Superior temporal gyrus (tissue), 1 donor: Measurements from ENCODE around the gene MAPKAP1.
"Not testable (repeated sequence)": the region's sequence is repeated elsewhere in the genome, so short reads cannot be mapped to it uniquely, and the experiment has no call there.

Experiments
- DNase-seq: peaks from one replicate; pipeline ENCODE4 v3.0.0-alpha.2; 2016; ENCODE audit errors: extremely low spot score

MAPKAP1 gene

DNA sequence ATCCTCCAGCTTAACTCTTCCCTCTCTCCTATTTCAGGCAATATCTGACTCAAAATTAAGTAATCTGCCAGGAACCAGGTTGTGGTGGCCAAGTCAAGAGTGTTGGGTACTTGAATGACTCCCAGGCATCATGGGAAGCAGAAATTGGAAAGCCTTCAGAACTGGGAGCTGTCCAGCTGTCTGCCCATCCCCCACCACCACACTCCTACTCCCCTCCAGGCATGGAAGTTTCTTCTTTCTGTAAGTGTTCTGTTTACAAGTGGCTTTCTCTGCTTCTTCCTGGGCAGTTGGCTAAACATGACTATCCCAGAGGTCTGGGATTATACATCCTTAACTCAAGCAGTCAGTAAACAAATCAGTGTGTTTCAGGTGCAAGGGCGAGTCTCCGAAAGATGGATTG, 25.6 kb upstream of the MAPKAP1 start:
- DNase-seq: no peak

DNA sequence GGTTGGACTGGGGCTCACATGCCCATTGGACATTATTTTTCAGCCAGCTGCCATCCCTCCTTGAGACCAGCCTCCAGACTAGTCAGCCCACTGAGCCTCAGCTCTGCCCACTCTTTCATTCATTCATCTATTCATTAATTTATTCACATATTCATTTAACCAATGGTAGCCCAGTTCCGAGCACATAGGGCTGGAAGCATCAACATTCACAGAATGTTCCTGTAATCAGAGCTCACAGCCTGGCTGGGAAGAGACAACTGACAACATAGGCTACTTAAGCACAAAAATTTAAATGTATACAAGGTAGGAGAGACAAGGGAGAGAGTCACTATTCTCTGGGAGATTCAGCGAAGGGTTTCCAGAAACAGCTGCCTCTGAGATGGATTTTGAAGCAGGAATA, 23.2 kb upstream of the MAPKAP1 start:
- DNase-seq: no peak

DNA sequence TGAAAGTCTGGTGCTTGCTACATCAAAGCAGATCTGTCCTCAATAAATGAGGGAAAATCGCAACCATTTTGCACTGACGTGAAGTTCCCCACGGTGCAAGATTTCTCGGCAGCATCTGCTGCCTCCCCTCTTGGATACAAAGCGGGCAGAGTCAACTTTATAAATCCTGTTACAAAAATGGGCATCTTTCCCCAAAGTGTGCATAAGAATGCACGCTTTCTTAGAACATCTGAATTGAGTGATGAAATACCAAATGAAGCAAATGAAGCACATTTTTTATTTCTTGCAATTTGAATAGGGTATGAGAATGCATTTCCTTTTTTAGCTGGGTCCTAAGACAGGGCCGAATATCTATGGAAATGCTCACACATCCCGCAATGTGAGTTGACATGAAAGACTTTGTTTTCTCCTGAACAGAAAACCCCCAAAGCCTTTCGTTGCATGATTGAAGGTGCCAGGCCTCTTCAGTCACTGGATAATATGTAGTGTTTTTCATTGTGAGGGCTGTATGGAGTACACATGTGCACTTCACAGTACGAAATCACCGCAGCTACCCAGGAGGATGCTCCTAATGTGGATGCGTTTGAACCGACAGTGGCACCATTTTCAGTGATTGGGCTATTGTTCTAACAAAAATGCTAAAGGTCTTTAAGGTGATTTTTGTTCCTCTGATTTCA, 19.6 kb upstream of the MAPKAP1 start:
- no peak for DNase-seq

DNA sequence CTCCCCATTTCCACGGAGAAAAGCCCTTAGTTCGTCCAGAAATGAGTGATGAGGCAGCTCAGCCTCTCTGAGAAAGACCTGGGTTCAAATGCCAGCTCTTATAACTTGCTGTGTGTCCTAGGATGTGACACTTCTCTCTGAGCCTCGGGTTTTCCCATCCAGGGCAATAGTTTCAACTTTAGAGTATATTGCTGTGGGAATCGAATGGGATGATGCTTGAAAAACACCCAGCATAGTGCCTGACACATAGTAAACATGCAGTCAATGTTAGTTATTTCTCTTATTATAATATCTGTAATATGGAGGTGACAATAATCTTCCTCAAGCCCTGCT, 430 bp upstream of the MAPKAP1 start:
- DNase-seq: no peak

DNA sequence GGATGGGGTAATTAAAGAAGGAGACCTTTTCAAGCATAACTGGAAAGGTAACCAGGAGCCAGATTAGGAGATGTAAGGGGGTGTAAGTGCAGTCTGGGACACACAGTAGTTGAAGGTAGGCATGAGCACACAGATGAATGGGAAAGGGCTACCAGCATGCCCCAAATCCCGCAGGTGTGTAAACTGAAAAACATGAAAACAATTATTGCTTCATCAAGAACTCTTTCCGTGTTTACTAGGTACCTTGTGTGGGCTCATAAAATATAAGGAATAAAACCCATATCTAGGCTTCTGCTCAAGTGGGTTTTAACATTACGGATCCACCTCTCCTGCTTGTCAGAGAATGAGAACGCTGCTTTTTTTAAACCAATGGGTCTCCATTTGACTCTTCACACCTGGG, 1.1 kb downstream of the MAPKAP1 start:
- DNase-seq: no peak

DNA sequence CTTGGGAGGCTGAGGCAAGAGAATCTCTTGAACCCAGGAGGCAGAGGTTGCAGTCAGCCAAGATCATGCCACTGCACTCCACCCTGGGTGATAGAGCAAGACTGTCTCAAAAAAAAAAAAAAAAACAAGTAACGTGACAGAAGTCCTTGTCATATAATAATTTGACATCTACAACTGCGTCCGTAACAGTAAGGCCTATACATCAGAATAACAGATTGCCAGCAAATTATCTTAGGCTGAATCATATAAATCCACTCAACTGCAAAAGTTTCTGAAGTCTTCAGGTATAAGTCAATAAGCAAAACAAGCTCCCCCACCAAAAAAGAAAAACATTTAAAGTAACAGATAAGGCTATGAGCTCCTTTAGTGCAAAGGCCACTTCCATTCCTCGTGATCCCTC, 3.3 kb downstream of the MAPKAP1 start:
- no peak for DNase-seq

DNA sequence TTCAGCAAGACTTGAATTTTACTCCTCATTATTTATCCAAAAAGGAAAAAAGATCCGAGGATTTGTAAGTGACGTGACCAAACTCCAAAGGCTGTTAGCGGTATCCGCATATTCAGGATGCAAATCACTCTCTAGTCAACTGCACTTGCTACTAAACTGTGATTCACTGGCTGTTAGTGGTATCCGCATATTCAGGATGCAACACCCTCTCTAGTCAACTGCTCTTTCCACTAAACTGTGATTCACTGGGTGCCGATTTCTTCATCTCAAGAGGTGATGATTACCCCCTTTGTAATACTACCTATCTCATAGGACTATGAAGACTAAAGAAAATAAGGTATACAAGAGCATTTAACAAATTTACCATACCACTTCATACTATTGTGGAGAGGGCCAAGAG, 5.7 kb downstream of the MAPKAP1 start:
- DNase-seq: no peak

DNA sequence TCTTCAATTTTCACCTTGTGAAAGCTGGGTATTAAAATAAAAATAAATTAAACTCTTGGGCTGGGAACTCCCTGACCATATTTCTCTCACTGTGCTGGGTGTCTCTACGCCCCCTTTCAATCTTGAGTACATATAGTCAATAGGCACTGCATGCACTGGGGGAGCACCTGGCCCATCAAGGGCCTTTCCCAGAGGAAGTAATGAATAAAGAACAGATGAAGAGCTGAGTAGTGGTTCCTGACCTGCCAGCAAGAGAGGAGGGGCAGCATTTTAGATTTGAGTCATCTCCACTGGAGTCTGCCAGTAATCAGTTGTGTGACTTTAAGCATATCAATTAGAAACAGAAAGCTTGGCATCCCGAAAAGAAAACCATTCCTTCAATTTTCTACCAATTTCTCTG, 6.2 kb downstream of the MAPKAP1 start:
- no peak for DNase-seq

DNA sequence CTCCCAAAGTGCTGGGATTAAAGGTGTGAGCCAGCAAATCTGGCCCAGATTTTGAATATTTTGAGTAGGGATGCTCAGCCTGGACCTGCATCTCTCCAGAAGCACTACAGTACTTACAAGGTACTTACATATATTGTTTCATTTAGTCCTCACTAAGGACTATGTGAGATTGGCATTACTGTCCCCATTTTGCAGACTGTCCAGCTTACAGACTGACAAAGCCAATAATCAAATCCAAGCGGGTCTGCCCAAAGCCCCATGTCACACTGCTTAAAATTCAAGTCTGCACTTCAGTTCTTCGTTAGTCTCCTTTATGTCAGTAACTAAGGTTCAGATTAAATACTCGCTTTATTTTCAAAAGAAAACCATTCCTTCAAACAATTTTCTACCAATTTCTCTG, 7.1 kb downstream of the MAPKAP1 start:
- DNase-seq: no peak

DNA sequence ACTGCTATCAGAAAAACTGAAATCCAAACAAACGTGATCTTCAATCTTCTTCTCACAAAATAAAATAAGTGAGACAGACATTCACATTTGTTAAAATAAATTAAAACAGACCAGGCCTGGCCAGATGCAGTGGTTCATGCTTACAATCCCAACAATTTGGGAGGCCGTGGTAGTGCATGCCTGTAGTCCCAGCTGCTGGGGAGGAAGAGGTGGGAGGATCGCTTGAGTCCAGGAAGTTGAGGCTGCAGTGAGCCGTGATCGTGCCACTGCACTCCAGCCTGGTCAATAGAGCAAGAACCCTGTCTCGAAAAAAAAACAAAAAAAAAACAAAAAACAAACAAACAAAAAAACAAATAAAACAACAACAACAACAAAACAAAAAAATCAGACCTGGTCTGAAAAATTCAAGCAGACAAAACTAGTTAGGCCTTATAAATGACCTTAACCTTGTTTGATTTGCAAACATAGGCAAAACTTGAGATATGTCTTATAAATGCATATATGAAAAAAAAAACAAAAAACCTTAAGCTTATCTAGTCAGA, 10.8 kb downstream of the MAPKAP1 start:
- DNase-seq: no peak

DNA sequence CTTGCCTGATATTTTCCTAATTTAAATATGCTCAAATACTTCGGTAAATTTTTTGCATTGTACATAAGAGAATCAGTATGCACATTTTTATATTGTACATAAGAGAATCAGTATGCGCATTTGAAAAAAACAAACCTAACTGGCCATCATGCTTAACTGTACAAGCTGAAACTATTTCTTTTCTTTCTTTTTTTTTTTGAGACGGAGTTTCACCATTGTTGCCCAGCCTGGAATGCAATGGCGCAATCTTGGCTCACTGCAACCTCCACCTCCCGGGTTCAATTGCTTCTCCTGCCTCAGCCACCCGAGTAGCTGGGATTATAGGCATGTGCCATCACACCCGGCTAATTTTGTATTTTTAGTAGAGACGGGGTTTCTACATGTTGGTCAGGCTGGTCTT, 11.5 kb downstream of the MAPKAP1 start:
- DNase-seq: not testable (repeated sequence)

DNA sequence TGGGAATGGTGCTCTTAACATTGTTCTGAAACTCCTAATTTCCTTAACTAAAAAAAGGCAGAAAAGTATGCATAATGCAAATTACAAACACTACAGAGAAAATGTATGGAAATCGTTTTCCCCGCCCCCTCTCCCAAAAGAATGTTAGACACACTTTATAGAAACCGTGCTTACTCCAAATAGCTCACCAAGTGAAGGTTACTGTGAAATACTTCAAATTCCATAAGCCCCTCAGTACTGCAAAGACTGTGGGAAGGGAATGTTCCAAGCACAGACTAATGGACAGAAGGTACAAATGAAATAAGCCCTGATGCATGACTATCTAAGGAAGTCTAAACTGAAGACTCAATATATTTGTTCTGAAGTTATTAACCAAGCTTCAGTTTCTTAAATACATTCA, 12.5 kb downstream of the MAPKAP1 start:
- DNase-seq: no peak

DNA sequence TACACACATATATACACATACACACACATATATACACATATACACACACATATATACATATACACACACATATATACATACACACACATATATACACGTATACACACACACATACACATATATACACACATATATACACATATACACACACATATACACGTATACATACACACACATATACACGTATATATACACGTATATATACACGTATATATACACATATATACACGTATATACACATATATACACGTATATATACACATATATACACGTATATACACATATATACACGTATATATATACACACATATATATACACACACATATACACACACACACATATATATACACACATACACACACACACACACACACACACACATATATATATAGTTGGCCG, 13.5 kb downstream of the MAPKAP1 start:
- DNase-seq: not testable (repeated sequence)

DNA sequence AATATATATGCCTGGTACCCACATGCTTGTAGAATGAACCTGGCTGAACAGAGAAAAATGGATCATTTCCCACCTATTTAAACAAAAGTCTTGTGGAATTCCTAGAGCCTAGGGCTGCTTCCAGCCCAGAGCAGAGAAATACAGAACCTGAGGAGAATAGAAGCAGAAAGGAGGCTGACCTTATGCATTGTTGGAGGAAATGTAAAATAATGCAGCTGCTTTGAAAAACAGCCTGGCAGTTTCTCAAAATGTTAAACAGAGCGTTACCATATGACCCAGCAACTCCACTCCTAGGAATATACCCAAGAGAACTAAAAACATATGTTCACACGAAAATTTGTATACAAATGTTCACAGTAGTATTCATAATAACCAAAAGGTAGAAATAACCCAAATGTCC, 15.1 kb downstream of the MAPKAP1 start:
- DNase-seq: no peak

DNA sequence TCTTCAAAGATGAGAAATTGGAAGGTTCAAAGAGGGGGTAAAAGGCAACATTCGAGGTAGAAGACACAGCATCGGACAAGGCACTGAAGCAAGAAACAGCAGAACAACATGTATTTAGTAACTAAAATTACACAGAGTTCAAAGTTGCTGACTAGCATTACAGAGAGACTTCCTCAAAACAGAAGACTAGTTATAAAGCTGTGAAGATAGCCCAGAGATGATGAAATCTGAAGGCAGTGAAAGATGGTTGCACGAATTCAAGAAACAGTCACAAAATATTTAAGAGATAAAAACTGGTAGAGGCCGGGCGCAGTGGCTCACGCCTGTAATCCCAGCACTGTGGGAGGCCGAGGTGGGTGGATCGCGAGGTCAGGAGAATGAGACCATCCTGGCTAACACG, 16.3 kb downstream of the MAPKAP1 start:
- no peak for DNase-seq

DNA sequence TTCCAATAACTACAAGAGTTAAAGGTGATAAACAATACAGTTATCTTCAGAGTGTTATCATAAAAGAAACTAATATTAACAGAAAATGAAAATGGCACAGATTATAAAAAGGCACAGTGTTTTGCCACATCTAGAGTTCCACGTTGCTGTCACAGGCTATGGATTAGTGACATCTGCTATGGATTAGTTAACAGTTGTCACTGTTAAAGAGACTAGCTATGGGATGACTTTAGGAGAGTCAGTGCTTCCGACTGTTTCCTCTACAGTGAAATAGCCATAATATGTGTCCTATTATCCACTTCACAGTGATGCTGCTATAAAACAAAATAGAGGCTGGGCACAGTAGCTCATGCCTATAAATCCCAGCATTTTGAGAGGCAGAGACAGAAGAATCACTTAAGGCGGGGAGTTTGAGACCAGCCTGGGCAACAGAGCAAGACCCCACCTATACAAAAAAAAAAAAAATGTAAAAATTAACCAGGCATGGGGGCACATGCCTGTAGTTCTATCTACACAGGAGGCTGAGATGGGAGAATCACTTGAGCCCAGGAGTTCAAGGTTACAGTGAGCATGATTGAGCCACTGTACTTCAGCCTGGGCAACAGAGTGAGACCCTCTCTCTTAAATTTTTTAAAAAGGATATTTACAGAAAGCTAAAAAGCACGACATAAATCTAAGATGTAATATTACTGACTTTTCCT, 19.7 kb downstream of the MAPKAP1 start:
- no peak for DNase-seq

DNA sequence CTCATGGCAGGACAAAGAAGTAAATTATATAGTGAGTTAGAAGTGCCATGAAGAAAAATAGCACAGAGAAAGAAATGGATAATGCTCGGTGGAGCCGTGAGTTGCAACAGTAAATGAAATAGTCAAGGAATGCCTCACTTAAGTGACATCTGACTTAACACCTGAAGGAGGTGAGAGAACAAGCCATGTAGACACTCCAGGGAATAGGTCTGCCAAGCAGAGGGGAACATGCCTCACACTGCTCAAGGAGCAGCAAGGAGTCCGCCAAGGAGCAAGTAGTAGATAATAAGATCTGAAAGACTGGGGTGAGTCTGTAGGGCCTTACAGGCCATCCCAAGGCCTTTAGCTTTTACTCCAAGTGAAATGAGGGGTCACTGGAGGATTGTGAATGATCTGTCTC, 21.8 kb downstream of the MAPKAP1 start:
- no peak for DNase-seq

DNA sequence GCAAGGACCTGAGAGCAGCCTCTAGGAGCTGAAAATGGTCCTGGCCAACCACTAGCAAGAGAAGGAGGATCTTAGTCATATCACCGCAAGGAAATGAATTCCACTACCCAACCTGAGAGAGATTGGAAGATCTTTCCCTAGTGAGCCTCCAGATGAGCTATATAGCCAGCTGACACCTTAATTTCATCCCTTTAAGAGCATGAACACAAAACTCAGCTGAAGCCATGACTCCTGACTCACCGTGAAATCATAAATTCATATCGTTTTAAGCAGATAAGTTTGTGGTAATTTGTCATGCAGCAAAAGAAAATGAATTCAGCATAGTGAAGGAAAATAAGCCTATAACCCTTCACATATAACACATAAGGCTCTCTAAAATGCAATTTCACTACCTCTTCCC, 23.5 kb downstream of the MAPKAP1 start:
- no peak for DNase-seq

DNA sequence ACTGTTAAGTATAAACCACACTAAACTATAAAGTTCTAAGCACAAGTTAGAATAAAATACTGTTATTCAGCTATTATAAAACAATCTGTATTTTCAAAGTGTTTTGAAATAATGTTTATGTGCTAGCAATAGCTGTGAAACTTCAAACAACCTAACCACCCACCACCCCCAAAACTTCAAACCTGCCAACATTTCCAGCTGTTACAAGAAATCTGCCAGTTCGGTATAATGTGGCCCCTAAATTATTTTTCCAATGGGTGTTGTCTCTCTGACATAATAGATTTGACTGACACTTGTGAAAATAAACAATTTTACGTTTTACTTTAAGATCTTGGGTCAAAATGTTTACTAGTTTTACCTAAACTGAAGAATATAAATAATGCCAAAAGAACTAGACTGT, 24.7 kb downstream of the MAPKAP1 start:
- DNase-seq: no peak

DNA sequence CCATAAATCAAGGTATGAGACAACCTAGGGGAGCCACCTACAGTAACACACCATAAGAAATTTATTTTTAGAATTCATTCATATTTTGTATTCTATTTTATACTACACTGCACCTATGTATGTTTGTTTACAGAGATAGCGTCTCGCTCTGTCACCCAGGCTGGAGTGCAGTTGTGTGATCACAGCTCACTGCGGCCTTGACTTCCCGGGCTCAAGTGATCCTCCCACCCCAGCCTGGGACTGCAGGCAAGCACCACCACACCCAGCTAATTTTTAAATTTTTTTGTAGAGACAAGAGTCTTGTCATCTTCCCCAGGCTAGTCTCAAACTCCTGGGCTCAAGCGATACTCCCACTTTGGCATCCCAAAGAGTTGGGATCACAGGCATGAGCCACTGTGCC, 25.4 kb downstream of the MAPKAP1 start:
- no peak for DNase-seq

DNA sequence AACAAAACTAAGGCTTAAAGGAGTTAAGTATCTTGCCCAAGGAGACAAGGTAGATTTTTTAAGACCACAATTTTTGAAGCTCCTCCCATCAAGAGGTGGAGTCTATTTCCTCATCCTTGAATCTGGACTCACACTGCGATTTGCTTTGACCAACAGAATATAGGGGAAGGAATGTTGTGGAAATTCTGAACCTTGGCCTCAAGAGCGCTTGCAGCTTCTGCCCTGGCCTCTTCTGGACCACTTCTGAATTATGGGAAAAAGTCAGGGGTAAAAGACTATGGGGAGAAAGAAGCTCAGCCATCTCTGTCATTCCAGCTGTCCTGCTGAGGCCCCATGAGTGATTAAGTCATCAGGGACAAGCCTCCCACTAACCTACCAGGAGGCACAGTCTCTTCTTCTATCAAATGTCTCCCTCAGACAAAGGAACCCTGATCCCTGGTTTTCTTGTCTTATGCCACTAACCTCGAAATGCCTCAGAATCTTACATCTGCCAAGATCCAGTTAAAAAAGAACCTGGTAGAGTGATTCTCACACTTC, 25.9 kb downstream of the MAPKAP1 start:
- DNase-seq: no peak

DNA sequence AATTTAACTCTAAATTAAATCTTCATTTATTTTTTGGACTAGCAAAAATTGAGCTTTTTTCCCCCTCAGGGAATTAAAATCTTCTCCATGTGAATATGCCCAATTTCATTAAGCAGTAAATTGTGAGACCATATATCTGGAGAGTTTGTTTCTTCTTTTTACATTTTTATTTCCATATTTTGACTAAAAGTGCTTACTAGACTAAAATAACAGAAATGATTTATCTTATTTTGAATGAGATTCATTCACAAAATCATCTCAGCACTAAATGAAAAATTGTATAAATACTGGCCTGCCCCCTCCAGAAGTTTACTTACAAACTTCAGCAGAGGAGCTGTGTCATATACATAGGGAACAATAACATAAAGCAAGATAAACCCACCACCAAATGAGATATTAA, 26.6 kb downstream of the MAPKAP1 start:
- no peak for DNase-seq

DNA sequence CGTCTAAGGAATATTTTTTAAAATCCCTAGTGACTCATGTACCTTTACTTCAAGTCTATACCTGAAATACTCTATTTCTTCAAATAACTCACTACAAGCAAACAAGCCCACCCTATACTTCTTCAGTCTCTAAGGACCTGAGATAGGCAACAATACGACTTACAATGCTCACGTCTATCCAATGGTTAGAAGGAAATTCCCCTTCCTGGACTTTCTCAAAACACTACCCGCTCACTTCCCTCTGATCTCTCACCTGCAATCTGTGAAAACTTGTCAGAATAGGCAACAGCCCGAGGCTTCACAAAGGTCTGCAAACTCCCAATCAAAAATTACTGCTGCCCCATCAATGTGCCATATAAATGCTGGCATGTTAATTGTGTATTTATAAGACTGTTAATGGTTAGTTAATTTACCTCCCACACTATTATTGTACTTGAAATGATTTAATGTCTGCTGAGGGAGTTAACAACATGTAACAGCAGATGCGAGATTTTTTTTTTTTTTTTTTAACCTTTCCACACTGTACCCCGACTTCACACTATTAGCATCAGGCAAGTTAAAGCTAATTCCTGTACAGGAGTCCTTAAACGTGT, 27.3 kb downstream of the MAPKAP1 start:
- no peak for DNase-seq
